WTC11 (cell line): ENCODE results near the gene ACHE. TPM values are rescaled to one million over a fixed set of nuclear protein-coding genes. Genes with fewer than 3 reads are reported as not detected.

Experiments used
- ATAC-seq: fragments of 200-7000 bp; cut with Tn5 transposase; 2 replicates; pipeline ENCODE4 v1.10.0; 2021; ENCODE audit warnings: mild to moderate bottlenecking, moderate library complexity
- CTCF ChIA-PET: fragments of 300-600 bp; sonication (Branson Sonifier 250); formaldehyde crosslinking; loops from one replicate; lab custom pipeline; 2021; ENCODE audit warnings: antibody characterized with exemption; lab: Charles Lee
- POLR2A ChIA-PET: fragments of 350-600 bp; sonication (Branson Sonifier 250); formaldehyde crosslinking; loops from one replicate; lab custom pipeline; 2021; ENCODE audit warnings: antibody characterized with exemption; lab: Charles Lee
- DNase-seq: peaks from one replicate; pipeline ENCODE4 v3.0.0; 2021; ENCODE audit warnings: low spot score
- H3K27ac Mint-ChIP-seq: 2 replicates; pipeline ENCODE4 v1.8.0; 2021; ENCODE audit warnings: mixed read lengths
- H3K27me3 Mint-ChIP-seq: 2 replicates; pipeline ENCODE4 v1.8.0; 2021; ENCODE audit warnings: low read depth, mild to moderate bottlenecking, moderate library complexity, mixed read lengths
- H3K36me3 Mint-ChIP-seq: 2 replicates; pipeline ENCODE4 v1.8.0; 2021; ENCODE audit warnings: mixed read lengths
- H3K4me1 Mint-ChIP-seq: 2 replicates; pipeline ENCODE4 v1.8.0; 2022; ENCODE audit warnings: mixed read lengths
- H3K4me3 Mint-ChIP-seq: 2 replicates; pipeline ENCODE4 v1.8.0; 2021; ENCODE audit warnings: mild to moderate bottlenecking, moderate library complexity, mixed read lengths
- H3K9me3 Mint-ChIP-seq: 2 replicates; pipeline ENCODE4 v1.8.0; 2021; ENCODE audit warnings: mixed read lengths
- ATF1 ChIP-seq: sonication (generic); formaldehyde crosslinking; IDR thresholded peaks from 2 replicates; pipeline ENCODE4 v1.8.1; 2023; ENCODE audit warnings: mild to moderate bottlenecking, moderate library complexity, missing genetic modification reagents
- ELF4 ChIP-seq: sonication (generic); formaldehyde crosslinking; IDR thresholded peaks from 2 replicates; pipeline ENCODE4 v1.8.1; 2022; ENCODE audit warnings: low read depth, mild to moderate bottlenecking, moderate library complexity, missing genetic modification reagents
- ERG ChIP-seq: fragments of 250-450 bp; sonication (Bioruptor Pico); IDR thresholded peaks from 2 replicates; pipeline ENCODE4 v1.8.0; 2021; ENCODE audit warnings: mild to moderate bottlenecking
- FOXP1 ChIP-seq: sonication (generic); formaldehyde crosslinking; IDR thresholded peaks from 2 replicates; pipeline ENCODE4 v1.8.0; 2022; ENCODE audit warnings: missing genetic modification reagents, mild to moderate bottlenecking, moderate library complexity, borderline replicate concordance
- HMGXB4 ChIP-seq: sonication (generic); formaldehyde crosslinking; IDR thresholded peaks from 2 replicates; pipeline ENCODE4 v1.8.1; 2023; ENCODE audit warnings: mild to moderate bottlenecking, moderate library complexity, missing genetic modification reagents
- IRF1 ChIP-seq: sonication (generic); formaldehyde crosslinking; IDR thresholded peaks from 2 replicates; pipeline ENCODE4 v1.8.0; 2023; ENCODE audit warnings: missing genetic modification reagents
- JUN ChIP-seq: sonication (generic); formaldehyde crosslinking; IDR thresholded peaks from 2 replicates; pipeline ENCODE4 v1.8.0; 2023; ENCODE audit warnings: mild to moderate bottlenecking, missing genetic modification reagents
- MYBL2 ChIP-seq: sonication (generic); formaldehyde crosslinking; IDR thresholded peaks from 2 replicates; pipeline ENCODE4 v1.8.1; 2023; ENCODE audit warnings: mild to moderate bottlenecking, moderate library complexity, missing genetic modification reagents
- USF1 ChIP-seq: sonication (generic); formaldehyde crosslinking; IDR thresholded peaks from 2 replicates; pipeline ENCODE4 v1.8.0; 2022; ENCODE audit warnings: mild to moderate bottlenecking, missing genetic modification reagents
- ZBTB21 ChIP-seq: sonication (generic); formaldehyde crosslinking; IDR thresholded peaks from 2 replicates; pipeline ENCODE4 v1.8.1; 2023; ENCODE audit warnings: mild to moderate bottlenecking, missing genetic modification reagents, borderline replicate concordance
- ZNF138 ChIP-seq: sonication (generic); formaldehyde crosslinking; conservative IDR thresholded peaks from 2 replicates; pipeline ENCODE4 v1.8.1; 2022; ENCODE audit warnings: mild to moderate bottlenecking, moderate library complexity, missing genetic modification reagents
- ZNF232 ChIP-seq: sonication (generic); formaldehyde crosslinking; IDR thresholded peaks from 2 replicates; pipeline ENCODE4 v1.8.0; 2022; ENCODE audit warnings: mild to moderate bottlenecking, missing genetic modification reagents
- total RNA-seq: library from RNA; stranded (reverse); gene quantifications from 3 replicates; pipeline ENCODE4 v1.2.3, GENCODE V29; 2021
- TF ChIP-seq, protein P1 (sequence below): sonication (generic); formaldehyde crosslinking; IDR thresholded peaks from 2 replicates; pipeline ENCODE4 v1.8.1; 2023; ENCODE audit warnings: mild to moderate bottlenecking, missing genetic modification reagents, borderline replicate concordance

The ACHE gene
- total RNA-seq, 1 experiment from 2014 or later: 7.7 TPM

DNA sequence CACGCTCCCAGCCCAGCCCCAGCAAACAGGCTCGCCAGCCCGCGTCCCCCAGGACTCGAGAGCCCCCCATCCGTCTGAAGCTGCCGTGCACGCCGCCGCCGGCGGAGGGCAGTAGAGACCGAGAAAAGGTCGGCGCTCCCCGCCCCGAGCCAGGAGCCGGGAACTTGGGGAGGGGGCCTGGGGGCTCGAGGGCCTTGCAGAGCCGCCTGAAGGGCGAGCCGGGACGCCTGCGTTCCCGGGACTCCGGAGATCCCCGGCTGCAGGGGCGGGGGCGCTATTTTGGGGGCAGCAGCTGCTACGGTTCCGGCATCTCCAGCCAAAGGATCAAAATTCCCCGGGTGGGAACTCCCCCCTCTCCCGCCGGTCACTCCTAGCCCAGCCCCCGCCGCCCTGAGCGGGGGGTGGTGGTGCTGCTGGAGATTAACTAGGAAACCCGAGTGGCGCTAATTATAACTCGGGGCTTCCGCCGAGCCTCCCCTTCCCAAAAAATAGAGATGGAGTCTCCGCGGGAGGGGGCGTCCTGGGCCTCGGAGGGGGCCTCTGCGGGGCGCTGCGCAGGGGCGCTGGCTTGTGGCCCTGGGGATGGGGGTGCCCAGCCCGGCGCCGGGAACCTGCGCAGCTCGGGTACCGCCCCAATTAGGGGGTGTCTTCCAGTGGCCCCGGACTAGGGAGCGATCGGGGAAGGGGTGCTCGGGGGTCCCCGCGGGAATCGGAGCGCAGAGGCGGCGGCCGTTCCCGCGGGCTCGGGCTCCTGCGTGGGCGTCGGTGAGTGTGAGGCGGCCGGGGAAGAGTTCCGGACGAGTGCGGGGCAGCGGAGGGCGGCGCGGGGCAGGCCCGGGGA lies 608 bp downstream of the ACHE start (continued):
- TF ChIP-seq IRF1 (CRISPR knock-in tag) (no peak), MYBL2 (CRISPR knock-in tag) (no peak), ZNF232 (CRISPR knock-in tag) (no peak), ELF4 (CRISPR knock-in tag) (no peak), FOXP1 (CRISPR knock-in tag) (no peak), HMGXB4 (peak; percentile 9; the same call in 1 of the 2 replicates), ZBTB21 (CRISPR knock-in tag) (no peak), ATF1 (CRISPR knock-in tag) (no peak), ZNF138 (CRISPR knock-in tag) (no peak), JUN (no peak)

DNA sequence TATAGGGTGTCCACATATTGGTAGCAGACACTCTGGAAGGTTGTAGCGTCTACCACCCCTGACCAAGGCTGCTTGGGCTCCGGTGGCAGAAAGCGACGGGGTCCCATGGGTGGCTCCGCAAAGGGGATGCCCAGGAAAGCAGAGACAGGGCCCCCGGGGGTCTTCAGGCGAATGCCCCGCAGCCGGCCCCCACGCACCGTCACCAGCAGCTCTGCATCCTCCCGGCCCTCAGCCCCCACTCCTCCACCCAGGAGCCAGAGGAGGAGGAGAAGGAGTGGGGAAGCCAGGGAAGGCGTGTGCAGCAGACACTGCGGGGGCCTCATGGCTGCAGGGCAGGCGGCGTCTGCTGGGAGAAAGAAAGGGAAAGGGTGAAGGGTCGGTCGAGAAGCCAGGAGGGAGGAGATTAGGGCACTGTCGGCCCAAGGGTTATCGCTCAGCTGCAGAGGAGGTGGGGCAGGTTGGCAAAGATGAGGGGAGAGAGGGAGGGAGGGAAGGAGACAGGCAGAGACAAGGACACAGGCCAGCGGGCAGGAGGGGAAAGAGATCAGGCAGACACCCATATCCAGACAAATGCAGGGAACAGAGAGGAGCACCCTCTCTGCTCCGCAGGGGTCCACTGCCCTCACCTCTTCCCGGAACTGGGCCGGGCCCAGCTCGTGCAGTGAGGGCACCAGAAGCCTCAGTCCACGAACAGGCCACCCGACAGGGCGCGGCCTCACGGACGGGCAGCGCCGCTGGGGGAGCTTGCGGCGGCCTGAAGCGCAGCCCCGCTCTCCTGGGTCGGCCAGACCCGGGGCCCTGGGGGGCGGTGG lies 1.6 kb downstream of the ACHE start:
- Mint-ChIP-seq H3K36me3 (no peaks in the 10 kb centered on the region), H3K27ac (no peak overlapping the region), H3K4me1 (peaks cover 32% of the 10 kb centered on the region), H3K4me3 (peak overlapping the region; percentile 58), H3K9me3 (no peaks in the 10 kb centered on the region), H3K27me3 (peaks cover 31% of the 10 kb centered on the region)
- ChIA-PET CTCF (interaction anchor here (0.5 to 3.2 kb wide), 26 partner anchors 19 to 350 kb away, joined by 3 to 30 read pairs (median 5); partner anchors contain the start of genes MUC3A, PLOD3, POP7 and SRRT), POLR2A (interaction anchor here (1.4 kb wide), 1 partner anchor 72 kb away, joined by 4 read pairs; no protein-coding TSS in a partner anchor)
- TF ChIP-seq ERG (CRISPR knock-in tag): no peak
- TF ChIP-seq HMGXB4: 0 out of 2 replicates have a peak, but pooled peaks have one; percentile 7
- no peak for DNase-seq
- no peak for ATAC-seq

DNA sequence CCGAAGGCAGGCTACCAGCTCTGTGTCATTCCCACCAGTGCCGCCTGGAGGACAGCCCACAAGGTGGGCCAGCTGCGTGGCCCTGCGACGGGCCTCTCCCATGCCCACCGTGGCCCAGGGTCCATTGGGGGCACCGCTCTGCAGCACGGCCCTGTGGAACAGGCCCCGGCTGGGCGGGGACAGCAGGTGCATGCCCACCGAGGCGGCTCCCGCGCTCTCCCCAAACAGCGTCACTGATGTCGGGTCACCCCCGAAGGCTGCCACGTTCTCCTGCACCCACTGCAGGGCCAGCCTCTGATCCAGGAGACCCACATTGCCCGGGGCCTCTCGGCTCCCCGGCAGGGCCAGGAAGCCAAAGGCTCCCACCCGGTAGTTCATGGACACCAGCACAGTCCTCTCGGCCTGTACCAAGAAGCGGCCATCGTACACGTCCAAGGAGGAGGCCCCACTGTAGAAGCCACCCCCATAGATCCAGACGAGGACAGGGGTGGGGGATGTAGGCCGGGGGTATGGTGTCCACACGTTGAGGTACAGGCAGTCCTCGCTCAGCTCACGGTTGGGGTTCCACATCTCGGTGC lies 2.3 kb downstream of the ACHE start:
- CTCF ChIA-PET: interaction anchor here (0.6 to 3.2 kb wide), 9 partner anchors 58 to 324 kb away, joined by 3 to 30 read pairs (median 8); partner anchors contain the start of genes MUC3A, PLOD3, POP7 and ZNHIT1
- no peak for TF ChIP-seq USF1
- TF ChIP-seq, protein P1, sequence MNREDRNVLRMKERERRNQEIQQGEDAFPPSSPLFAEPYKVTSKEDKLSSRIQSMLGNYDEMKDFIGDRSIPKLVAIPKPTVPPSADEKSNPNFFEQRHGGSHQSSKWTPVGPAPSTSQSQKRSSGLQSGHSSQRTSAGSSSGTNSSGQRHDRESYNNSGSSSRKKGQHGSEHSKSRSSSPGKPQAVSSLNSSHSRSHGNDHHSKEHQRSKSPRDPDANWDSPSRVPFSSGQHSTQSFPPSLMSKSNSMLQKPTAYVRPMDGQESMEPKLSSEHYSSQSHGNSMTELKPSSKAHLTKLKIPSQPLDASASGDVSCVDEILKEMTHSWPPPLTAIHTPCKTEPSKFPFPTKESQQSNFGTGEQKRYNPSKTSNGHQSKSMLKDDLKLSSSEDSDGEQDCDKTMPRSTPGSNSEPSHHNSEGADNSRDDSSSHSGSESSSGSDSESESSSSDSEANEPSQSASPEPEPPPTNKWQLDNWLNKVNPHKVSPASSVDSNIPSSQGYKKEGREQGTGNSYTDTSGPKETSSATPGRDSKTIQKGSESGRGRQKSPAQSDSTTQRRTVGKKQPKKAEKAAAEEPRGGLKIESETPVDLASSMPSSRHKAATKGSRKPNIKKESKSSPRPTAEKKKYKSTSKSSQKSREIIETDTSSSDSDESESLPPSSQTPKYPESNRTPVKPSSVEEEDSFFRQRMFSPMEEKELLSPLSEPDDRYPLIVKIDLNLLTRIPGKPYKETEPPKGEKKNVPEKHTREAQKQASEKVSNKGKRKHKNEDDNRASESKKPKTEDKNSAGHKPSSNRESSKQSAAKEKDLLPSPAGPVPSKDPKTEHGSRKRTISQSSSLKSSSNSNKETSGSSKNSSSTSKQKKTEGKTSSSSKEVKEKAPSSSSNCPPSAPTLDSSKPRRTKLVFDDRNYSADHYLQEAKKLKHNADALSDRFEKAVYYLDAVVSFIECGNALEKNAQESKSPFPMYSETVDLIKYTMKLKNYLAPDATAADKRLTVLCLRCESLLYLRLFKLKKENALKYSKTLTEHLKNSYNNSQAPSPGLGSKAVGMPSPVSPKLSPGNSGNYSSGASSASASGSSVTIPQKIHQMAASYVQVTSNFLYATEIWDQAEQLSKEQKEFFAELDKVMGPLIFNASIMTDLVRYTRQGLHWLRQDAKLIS: no peak

More for the DNA sequence above, 2.3 kb downstream of the ACHE start:
- H3K36me3 Mint-ChIP-seq: peaks cover 3% of the 10 kb centered on the region
- POLR2A ChIA-PET: no interaction called here
- ATAC-seq (no peak), DNase-seq (no peak)
- no peaks in the 10 kb centered on the region for H3K9me3 Mint-ChIP-seq
- peaks cover 29% of the 10 kb centered on the region for H3K27me3 Mint-ChIP-seq
- H3K4me3 Mint-ChIP-seq: peak overlapping the region; percentile 8; the same call in 1 of the 2 replicates
- no peak overlapping the region for H3K27ac Mint-ChIP-seq
- peaks cover 35% of the 10 kb centered on the region for H3K4me1 Mint-ChIP-seq
